KMS-11 (cell line): ENCODE measurements around the gene TMEM30A.
A peak's percentile ranks its signal among the peaks of the same experiment; 100 is the strongest.

Experiments
- H2AFZ ChIP-seq: fragments of 200-600 bp; sonication (generic); 2 replicates; pipeline ENCODE4 v1.6.1; 2016; ENCODE audit warnings: antibody characterized with exemption, mixed run types, low read depth
- H3K27ac ChIP-seq: fragments of 200-600 bp; sonication (generic); 2 replicates; pipeline ENCODE4 v1.6.1; 2016; ENCODE audit warnings: mild to moderate bottlenecking, mixed run types
- H3K27me3 ChIP-seq: fragments of 200-600 bp; sonication (generic); 2 replicates; pipeline ENCODE4 v1.6.1; 2017; ENCODE audit warnings: mild to moderate bottlenecking, low read depth, mixed run types, moderate library complexity; ENCODE audit not compliant: insufficient read depth
- H3K36me3 ChIP-seq: fragments of 200-600 bp; sonication (generic); 2 replicates; pipeline ENCODE4 v1.6.1; 2017; ENCODE audit warnings: mild to moderate bottlenecking, mixed run types; ENCODE audit not compliant: insufficient read depth
- H3K4me1 ChIP-seq: fragments of 200-600 bp; sonication (generic); 2 replicates; pipeline ENCODE4 v1.6.1; 2016; ENCODE audit warnings: mild to moderate bottlenecking, low read depth, mixed run types; ENCODE audit not compliant: poor library complexity, severe bottlenecking
- H3K4me2 ChIP-seq: fragments of 200-600 bp; sonication (generic); 2 replicates; pipeline ENCODE4 v1.7.0; 2016; ENCODE audit warnings: mild to moderate bottlenecking, mixed run types
- H3K4me3 ChIP-seq: fragments of 200-600 bp; sonication (generic); IDR thresholded peaks from 2 replicates; pipeline ENCODE4 v1.6.1; 2017; ENCODE audit warnings: low read depth, low read length, mixed read lengths; ENCODE audit not compliant: insufficient read depth
- H3K79me2 ChIP-seq: fragments of 200-600 bp; sonication (generic); 2 replicates; pipeline ENCODE4 v1.6.1; 2016; ENCODE audit warnings: low read depth, mixed run types; ENCODE audit not compliant: insufficient read depth
- H3K9ac ChIP-seq: fragments of 200-600 bp; sonication (generic); 2 replicates; pipeline ENCODE4 v1.6.1; 2016; ENCODE audit warnings: mild to moderate bottlenecking, mixed run types
- H4K20me1 ChIP-seq: fragments of 200-600 bp; sonication (generic); 2 replicates; pipeline ENCODE4 v1.6.1; 2016; ENCODE audit warnings: mild to moderate bottlenecking, mixed run types; ENCODE audit not compliant: insufficient read depth
- TF ChIP-seq, protein P1 (sequence below): fragments of 200-600 bp; sonication (generic); conservative IDR thresholded peaks from 2 replicates; pipeline ENCODE4 v1.6.1; 2017; ENCODE audit warnings: low read depth, mild to moderate bottlenecking, antibody characterized with exemption, low read length, moderate library complexity, mixed read lengths

The TMEM30A gene

GRCh38 chr6:75204959-75205775 is 79.4 kb downstream of the TMEM30A start:
- Histone ChIP-seq H3K27me3 (no peaks in the 10 kb centered on the region), H3K4me2 (peak overlapping the region; percentile 48), H3K4me3 (no peak overlapping the region), H3K79me2 (no peaks in the 10 kb centered on the region), H3K36me3 (no peaks in the 10 kb centered on the region), H3K4me1 (no peaks in the 10 kb centered on the region), H3K27ac (no peak overlapping the region), H2AFZ (peak overlapping the region; percentile 44), H4K20me1 (no peaks in the 10 kb centered on the region), H3K9ac (no peak overlapping the region)
- TF ChIP-seq, protein P1, sequence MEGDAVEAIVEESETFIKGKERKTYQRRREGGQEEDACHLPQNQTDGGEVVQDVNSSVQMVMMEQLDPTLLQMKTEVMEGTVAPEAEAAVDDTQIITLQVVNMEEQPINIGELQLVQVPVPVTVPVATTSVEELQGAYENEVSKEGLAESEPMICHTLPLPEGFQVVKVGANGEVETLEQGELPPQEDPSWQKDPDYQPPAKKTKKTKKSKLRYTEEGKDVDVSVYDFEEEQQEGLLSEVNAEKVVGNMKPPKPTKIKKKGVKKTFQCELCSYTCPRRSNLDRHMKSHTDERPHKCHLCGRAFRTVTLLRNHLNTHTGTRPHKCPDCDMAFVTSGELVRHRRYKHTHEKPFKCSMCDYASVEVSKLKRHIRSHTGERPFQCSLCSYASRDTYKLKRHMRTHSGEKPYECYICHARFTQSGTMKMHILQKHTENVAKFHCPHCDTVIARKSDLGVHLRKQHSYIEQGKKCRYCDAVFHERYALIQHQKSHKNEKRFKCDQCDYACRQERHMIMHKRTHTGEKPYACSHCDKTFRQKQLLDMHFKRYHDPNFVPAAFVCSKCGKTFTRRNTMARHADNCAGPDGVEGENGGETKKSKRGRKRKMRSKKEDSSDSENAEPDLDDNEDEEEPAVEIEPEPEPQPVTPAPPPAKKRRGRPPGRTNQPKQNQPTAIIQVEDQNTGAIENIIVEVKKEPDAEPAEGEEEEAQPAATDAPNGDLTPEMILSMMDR, result no peak

DNA sequence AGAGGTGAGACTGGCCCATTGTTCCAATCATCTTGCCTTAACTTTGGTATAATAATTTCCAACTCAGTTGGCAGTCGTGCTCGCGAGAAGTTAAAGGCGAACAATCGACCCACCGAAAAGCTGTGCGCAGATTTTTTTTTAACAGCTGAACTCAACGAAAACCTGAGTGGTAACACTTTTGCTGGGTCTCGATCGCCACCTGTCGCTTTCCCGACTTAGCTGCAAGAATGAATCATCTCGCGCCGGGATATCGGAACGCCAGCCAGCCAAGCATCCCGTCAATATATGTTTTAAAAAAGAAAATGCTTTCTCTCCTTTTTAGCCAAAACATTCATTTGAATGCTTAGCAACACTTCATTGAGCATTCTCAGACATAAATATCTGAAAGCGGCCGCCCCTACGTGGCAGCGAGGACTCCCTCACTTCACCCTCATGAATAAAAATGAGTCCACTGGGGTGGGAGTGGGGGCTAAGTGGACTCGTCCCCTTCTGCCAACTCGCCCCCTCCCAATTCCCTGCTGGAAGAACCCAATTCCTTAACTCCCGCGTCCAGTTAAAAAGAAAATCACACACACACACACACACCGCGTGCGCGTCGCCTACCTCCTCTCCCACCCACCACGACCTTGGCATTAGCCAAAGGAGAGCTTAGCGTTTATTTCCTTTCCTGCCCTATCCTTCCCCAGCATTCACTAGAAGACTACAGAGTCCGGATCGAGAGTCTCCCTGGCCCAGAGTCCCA is 80.2 kb downstream of the TMEM30A start:
- no peaks in the 10 kb centered on the region for H3K79me2 ChIP-seq

DNA sequence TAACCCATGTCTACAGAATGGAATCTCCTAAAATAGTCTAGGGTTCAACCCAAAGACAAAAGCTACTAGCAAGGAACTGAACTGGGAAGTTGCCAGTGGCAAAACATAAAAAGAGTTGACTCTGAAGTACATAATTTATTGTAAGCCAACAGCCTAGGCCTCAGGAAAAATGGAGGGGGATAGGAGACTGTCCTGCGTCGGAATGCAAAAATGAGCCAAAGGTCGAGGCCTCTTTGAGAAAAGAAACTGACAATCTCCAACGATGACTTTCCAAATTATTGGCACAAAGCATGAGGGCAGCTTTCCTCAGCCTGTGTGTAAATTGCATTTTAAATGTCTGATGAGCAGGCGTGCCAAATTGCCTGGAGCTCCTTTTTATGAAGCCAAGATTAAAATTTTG is 80.9 kb downstream of the TMEM30A start:
- no peaks in the 10 kb centered on the region for H3K36me3 ChIP-seq
- H3K4me1 ChIP-seq, result no peaks in the 10 kb centered on the region
- no peak overlapping the region for H3K27ac ChIP-seq
- H2AFZ ChIP-seq, result peak overlapping the region; percentile 44; the same call in 1 of the 2 replicates
- TF ChIP-seq, protein P1, result no peak
- no peak overlapping the region for H3K9ac ChIP-seq
- no peak overlapping the region for H3K4me3 ChIP-seq
- H3K79me2 ChIP-seq, result no peaks in the 10 kb centered on the region
- H3K27me3 ChIP-seq, result no peaks in the 10 kb centered on the region
- H3K4me2 ChIP-seq, result no peak overlapping the region
- no peaks in the 10 kb centered on the region for H4K20me1 ChIP-seq

More for the DNA sequence above, 80.2 kb downstream of the TMEM30A start:
- H3K4me3 ChIP-seq, result no peak overlapping the region
- no peaks in the 10 kb centered on the region for H3K36me3 ChIP-seq
- H3K4me1 ChIP-seq, result no peaks in the 10 kb centered on the region
- TF ChIP-seq, protein P1, result peak; percentile 69
- no peak overlapping the region for H3K27ac ChIP-seq
- H3K27me3 ChIP-seq, result no peaks in the 10 kb centered on the region
- peak overlapping the region; percentile 48; the same call in 1 of the 2 replicates for H3K4me2 ChIP-seq
- H3K9ac ChIP-seq, result no peak overlapping the region
- H4K20me1 ChIP-seq, result no peaks in the 10 kb centered on the region
- H2AFZ ChIP-seq, result peak overlapping the region; percentile 44
